Measurements from ENCODE around the gene CCDC60.
A peak's percentile ranks its signal among the peaks of the same experiment; 100 is the strongest.

The CCDC60 gene

GRCh38 chr12:119480551-119480950 is 146.0 kb downstream of the CCDC60 start:
- H3K4me3 ChIP-seq (ENCODE audit: low read depth, low read length) = no peak overlapping the region
- DNase-seq (ENCODE audit: low read depth) = no peak

DNA sequence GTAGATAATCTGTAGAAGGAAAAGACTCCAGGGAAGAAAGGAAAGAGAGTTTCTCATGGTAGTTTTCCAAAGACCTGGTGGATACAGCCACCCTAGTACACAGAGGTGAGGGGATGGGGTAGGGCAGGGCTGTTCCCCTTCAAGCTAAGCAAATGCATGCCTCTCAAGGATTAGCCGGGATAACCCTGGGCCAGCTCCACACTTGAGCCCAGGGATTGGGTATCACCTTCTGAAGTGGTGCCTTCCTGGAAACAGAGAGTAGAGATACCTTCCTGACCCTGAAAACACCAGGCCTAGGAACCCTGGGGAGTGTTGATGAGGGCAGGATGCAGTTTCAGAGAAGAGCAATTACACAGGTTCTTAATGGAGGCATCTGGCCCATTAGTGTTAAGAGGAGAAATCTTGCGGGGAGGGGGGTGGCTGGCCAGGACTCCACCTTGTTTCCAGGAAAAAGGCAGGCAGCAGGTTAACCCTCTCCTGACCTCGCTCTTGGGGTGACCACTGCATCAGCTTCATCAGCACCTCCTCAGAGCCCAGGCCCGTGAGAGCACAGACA is 152.1 kb downstream of the CCDC60 start:
- no peak for DNase-seq (ENCODE audit: low read depth)
- H3K4me3 ChIP-seq (ENCODE audit: low read depth, low read length) = no peak overlapping the region

- no peak for DNase-seq (ENCODE audit: low read depth)
Measured at GRCh38 chr12:119491814-119492213, 157.3 kb downstream of the CCDC60 start.

GRCh38 chr12:119500209-119500608 is 165.7 kb downstream of the CCDC60 start:
- no peak for DNase-seq (ENCODE audit: low read depth)
- H3K4me3 ChIP-seq (ENCODE audit: low read depth, low read length) = no peak overlapping the region

More at GRCh38 chr12:119491814-119492213, 157.3 kb downstream of the CCDC60 start:
- H3K4me3 ChIP-seq (ENCODE audit: low read depth, low read length) = no peak overlapping the region

DNA sequence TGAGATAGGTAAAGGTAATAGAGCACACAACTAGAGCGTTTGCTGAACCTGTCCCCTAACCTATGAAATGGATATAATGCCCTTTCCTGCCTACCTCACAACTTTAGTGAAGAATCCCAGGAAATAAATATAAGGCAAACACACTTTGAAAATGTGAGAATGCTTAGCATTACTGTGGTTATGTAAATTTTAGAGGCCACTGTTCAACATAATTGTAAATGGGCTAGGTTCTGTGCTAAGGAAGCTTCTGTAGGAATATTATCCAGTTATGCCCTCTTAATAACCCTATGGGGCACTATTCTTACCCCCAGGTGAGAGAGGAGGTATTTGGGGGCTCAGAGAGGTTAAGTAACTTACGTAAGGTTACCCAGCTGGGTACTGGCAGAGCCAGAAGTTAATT is 166.5 kb downstream of the CCDC60 start:
- H3K4me3 ChIP-seq (ENCODE audit: low read depth, low read length) = no peak overlapping the region
- no peak for DNase-seq (ENCODE audit: low read depth)

GRCh38 chr12:119505001-119505400 is 170.5 kb downstream of the CCDC60 start:
- no peak overlapping the region for H3K4me3 ChIP-seq (ENCODE audit: low read depth, low read length)
- DNase-seq (ENCODE audit: low read depth) = no peak

GRCh38 chr12:119512772-119513497 is 178.4 kb downstream of the CCDC60 start:
- H3K4me3 ChIP-seq (ENCODE audit: low read depth, low read length) = no peak overlapping the region
- DNase-seq (ENCODE audit: low read depth) = no peak

DNA sequence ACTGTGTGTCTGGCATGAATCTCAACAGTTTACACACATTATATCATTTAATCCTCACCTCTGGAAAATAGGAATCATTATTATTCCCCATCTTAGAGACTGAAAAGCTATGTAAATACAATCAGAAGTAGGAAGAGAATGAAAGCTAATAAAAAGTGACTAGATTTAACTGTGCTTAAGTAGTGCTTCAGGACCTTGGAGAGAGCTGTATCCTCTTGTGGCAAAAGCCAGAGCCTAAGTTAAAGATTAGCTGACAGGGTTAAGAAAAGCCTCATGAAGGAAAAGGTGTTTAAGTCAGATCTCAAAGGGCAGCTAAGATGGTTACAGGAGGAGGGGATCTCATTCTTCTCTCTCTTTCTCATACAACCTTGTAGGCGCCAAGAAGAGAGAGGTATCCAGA is 193.7 kb downstream of the CCDC60 start:
- no peak overlapping the region for H3K4me3 ChIP-seq (ENCODE audit: low read depth, low read length)
- DNase-seq (ENCODE audit: low read depth) = no peak

DNA sequence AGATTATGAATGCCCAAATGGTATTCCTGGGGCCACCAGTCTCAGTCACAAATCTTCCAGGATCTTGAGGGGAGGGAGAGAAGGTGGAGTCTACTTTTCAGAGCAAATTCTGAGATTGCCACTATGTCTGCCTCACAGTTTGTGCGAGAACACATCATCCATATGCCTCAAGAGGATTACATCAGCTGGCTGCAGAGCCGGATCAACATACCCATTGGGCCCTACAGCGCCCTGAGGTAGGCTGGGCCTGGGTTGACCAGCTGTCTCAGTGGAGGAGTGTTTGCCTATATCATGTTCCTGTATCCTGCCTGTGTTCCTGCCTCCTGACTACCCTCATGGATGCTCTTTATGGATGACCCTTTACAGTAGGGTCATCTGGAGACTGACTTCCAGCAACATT is 205.9 kb downstream of the CCDC60 start:
- DNase-seq (ENCODE audit: low read depth) = no peak
- no peak overlapping the region for H3K4me3 ChIP-seq (ENCODE audit: low read depth, low read length)

DNA sequence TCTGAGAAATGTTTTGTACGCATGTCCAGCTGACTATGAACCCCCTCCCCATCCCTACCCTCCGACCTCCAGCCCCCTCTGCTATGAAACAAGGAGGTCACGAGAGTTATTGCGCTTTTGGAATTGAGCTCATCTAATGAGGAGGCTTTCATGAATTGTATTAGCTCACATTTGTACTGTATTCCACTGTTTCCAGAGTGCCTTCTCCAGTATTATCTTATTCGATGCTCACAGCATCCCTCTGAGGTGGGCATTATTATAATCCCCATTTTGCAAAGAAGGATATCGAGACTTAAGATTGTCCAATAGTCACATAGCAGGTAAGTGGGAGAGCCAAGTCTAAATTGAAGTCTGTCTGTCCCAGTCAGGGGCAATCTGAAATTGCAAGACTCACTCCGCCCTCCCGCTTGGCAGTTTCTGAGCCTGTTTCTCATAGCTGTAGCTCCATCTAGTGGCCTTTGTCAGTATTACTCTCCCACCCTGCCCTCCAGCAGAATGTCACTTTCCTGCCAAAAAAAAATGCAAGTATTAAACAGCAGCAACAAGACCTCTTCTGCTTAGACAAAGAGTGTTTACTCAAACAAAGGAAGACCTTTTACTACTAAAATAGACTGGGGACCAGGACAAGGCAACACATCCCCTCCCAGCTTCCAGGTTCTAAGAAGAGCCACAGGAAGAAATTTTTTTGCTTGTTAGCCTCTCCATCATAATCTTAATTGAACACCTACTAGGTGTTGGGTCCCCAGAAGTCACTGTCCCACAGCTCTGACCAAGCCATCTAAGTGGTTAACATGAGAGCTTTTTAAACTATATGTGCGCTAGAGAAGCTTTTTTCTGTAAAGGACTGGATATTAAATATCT is 210.5 kb downstream of the CCDC60 start:
- H3K4me3 ChIP-seq (ENCODE audit: low read depth, low read length) = no peak overlapping the region

DNA sequence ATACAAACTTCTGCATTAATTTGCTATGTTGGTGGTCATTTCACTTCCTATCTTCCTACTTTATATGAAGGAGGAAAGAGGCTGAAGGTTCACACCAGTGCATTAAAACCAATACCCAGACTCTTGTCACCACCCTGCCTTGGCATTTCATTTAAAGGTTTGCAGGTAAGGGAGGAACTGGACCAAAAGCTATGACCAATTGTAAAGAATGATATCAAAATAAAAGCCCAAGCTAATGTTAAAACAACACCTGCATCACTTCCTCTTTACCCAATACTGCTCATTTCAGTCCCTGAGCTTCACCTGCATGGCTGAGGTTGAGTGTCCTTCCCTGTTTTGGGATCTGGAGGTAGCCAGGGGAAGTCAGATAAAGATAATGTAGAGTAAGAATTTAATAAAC is 211.8 kb downstream of the CCDC60 start:
- H3K4me3 ChIP-seq (ENCODE audit: low read depth, low read length) = no peak overlapping the region
- no peak for DNase-seq (ENCODE audit: low read depth)

More for the DNA sequence above, 210.5 kb downstream of the CCDC60 start:
- DNase-seq (ENCODE audit: low read depth) = peak; percentile 44

- no peak overlapping the region for H3K4me3 ChIP-seq (ENCODE audit: low read depth, low read length)
- no peak for DNase-seq (ENCODE audit: low read depth)
Measured at GRCh38 chr12:119547001-119547400, 212.5 kb downstream of the CCDC60 start.

DNA sequence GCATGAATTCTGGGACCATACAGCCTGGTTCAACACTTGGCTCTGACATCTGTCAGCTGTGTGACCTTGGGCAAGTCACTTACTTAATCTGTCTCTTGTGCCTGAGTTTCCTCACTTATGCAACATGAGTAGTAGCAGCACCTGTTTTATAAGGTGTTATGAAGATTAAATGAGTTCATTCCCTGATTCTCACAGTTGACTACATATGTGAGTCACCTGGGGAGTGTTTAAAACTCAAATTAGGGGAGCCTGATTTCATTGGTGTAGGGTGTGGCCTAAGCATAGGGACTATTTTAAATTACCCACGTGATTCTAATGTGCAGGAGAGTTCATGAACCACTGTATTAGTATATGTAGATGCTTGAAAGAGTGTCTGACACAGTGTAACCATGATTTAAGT is 222.3 kb downstream of the CCDC60 start:
- H3K4me3 ChIP-seq (ENCODE audit: low read depth, low read length) = no peak overlapping the region
- DNase-seq (ENCODE audit: low read depth) = no peak

DNA sequence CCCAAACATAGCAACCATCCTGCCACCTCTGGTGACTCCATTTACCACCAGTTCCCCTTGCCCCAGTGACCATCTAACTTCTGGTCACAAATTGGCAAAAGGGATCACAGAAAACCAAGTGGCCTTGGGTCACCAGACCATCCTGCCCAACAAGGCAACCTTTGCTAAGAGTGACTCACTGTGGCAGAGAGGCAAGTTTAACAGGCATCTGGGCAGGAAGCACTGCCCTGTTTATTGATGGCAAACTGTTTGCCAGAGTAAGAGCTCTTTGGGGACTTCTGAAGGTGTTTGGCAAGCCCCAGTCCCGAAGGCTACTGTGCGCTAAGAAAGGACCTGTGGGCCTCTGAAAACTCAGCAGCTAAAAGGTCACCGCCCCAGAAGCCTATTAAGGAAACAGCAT is 230.9 kb downstream of the CCDC60 start:
- no peak overlapping the region for H3K4me3 ChIP-seq (ENCODE audit: low read depth, low read length)
- no peak for DNase-seq (ENCODE audit: low read depth)

GRCh38 chr12:119570771-119571170 is 236.2 kb downstream of the CCDC60 start:
- no peak for DNase-seq (ENCODE audit: low read depth)
- H3K4me3 ChIP-seq (ENCODE audit: low read depth, low read length) = no peak overlapping the region

GRCh38 chr12:119573086-119573485 is 238.6 kb downstream of the CCDC60 start:
- DNase-seq (ENCODE audit: low read depth) = no peak

DNA sequence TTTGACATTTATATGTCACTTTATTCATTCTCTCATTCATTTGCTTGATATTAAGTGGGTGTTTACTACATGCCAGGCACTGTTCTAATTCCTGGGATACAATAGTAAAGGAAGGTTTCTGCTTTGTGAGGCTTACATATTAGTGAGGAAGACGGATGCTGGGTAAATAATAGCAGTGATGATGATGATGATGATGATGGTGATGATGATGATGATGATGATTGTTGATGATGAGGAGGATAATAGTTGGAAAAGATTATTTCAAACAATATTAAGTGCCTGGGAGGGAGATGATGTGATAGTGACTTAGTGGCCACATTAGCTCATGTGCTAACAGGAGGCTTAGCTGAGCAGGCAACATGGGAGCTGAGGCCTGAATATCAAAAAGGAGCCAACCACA is 239.7 kb downstream of the CCDC60 start:
- no peak for DNase-seq (ENCODE audit: low read depth)
- no peak overlapping the region for H3K4me3 ChIP-seq (ENCODE audit: low read depth, low read length)

More at GRCh38 chr12:119573086-119573485, 238.6 kb downstream of the CCDC60 start:
- H3K4me3 ChIP-seq (ENCODE audit: low read depth, low read length) = no peak overlapping the region

- DNase-seq (ENCODE audit: low read depth) = no peak
- no peak overlapping the region for H3K4me3 ChIP-seq (ENCODE audit: low read depth, low read length)
Measured at GRCh38 chr12:119576118-119576810, 241.7 kb downstream of the CCDC60 start.

DNA sequence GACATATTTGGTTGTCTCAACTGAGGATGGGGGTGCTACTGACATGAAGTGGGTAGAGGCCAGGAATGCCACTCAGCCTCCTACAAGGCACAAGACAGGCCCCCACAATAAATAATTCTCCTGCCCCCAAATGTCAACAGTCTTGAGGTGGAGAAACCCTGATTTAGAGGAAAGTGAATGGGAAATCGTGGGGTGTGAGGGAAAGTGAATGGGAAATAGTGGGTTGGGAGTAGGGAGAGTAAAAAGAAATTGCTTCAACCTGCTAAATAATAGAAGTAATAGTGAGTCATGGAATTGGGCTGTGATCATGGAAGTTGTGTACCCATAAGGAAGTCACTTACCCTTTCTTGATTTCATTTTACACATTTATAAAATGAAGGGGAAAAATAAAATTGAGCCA is 242.4 kb downstream of the CCDC60 start:
- no peak for DNase-seq (ENCODE audit: low read depth)
- no peak overlapping the region for H3K4me3 ChIP-seq (ENCODE audit: low read depth, low read length)

- peak; percentile 33 for DNase-seq (ENCODE audit: low read depth)
- H3K4me3 ChIP-seq (ENCODE audit: low read depth, low read length) = no peak overlapping the region
Measured at GRCh38 chr12:119578112-119578511, 243.6 kb downstream of the CCDC60 start.

Measured in skeletal muscle cell (primary cell).